Measurements from ENCODE around the gene RNF40.

DNA sequence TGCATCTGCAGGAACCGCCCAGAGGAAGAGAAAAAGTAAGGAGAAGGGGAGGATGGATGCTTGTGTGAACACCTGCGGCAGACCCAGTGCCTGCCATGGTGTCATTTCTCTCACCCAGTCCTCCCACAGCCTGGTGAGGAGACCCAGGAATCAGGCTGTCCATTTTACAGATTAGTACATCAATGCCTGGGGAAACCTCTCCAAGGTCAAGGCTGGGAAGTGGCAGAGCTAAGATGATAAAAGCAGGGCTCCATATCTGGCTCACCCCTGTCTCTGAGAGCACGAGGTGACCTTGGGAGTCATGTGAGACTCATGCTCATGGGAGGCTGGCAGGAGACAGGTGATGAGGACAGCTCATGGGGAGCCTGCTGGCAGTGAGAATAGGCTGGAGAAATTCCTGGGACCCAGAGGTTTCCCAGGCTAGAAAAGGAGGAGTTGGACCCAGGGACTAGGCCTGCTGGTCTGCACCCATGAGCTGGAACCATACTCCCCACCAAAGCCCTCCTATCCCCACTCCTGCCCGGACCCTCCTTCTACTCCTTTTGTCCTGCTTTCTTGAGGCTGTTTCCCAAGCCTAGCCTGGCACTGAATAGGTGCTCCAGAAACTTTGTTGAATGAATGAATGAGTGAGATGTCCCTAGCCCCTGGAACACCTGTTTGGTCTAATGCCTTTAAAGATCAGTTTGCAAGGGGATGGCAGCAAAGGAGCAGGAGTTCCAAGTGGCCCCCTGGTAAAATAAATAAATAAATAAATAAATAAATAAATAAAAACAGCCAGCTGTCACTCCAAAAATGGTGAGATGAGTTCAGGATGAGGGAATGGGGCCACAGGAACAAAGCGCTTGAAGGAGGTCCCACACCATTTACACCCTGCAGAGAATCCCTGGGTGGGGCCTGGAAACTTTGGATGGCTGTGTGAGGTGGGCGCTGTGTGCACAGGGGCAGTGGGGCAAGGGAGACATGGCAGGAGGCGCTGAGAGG is 23.3 kb downstream of the RNF40 start:
- TF ChIP-seq, protein P1, sequence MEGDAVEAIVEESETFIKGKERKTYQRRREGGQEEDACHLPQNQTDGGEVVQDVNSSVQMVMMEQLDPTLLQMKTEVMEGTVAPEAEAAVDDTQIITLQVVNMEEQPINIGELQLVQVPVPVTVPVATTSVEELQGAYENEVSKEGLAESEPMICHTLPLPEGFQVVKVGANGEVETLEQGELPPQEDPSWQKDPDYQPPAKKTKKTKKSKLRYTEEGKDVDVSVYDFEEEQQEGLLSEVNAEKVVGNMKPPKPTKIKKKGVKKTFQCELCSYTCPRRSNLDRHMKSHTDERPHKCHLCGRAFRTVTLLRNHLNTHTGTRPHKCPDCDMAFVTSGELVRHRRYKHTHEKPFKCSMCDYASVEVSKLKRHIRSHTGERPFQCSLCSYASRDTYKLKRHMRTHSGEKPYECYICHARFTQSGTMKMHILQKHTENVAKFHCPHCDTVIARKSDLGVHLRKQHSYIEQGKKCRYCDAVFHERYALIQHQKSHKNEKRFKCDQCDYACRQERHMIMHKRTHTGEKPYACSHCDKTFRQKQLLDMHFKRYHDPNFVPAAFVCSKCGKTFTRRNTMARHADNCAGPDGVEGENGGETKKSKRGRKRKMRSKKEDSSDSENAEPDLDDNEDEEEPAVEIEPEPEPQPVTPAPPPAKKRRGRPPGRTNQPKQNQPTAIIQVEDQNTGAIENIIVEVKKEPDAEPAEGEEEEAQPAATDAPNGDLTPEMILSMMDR (optimal IDR thresholded peaks at IDR 0.05 in 1 of 3, IDR thresholded peaks at IDR 0.05 in 1 of 3, conservative IDR thresholded peaks at IDR 0.05 in 1 of 3; ENCODE audit: extremely low read depth in 1 of 3, insufficient read depth in 2 of 3, low read length in 3 of 3): no peak
- TF ChIP-seq EZH2 (IDR thresholded peaks at IDR 0.05; ENCODE audit: low read length): no peak

Measured in keratinocyte (primary cell).